ENCODE results near the gene AIF1L.
"Not testable (repeated sequence)": the region's sequence is repeated elsewhere in the genome, so short reads cannot be mapped to it uniquely, and the experiment has no call there.

The AIF1L gene

GRCh38 chr9:131119600-131119999 is 23.3 kb downstream of the AIF1L start:
- no peak for DNase-seq (ENCODE audit: low read depth in 2 of 2)

GRCh38 chr9:131120620-131121228 is 24.4 kb downstream of the AIF1L start:
- no peak for DNase-seq (ENCODE audit: low read depth in 2 of 2)

GRCh38 chr9:131121346-131121745 is 25.0 kb downstream of the AIF1L start:
- no peak for DNase-seq (ENCODE audit: low read depth in 2 of 2)

- no peak for DNase-seq (ENCODE audit: low read depth in 2 of 2)
These were observed 25.8 kb downstream of the AIF1L start for GRCh38 chr9:131122158-131122557.

GRCh38 chr9:131125038-131125287 is 28.6 kb downstream of the AIF1L start:
- DNase-seq (ENCODE audit: low read depth in 2 of 2): no peak

GRCh38 chr9:131125288-131126058 is 29.1 kb downstream of the AIF1L start, which contains the start of gene NUP214:
Gene NUP214 (plus strand): TSS chr9:131125586. CDS start chr9:131125705, 119 bp downstream.
- peak; percentile 99 for DNase-seq (ENCODE audit: low read depth in 2 of 2)

- DNase-seq (ENCODE audit: low read depth in 2 of 2): no peak
These were observed 29.7 kb downstream of the AIF1L start for GRCh38 chr9:131126059-131126426.

- no peak for DNase-seq (ENCODE audit: low read depth in 2 of 2)
These were observed 32.9 kb downstream of the AIF1L start for GRCh38 chr9:131129183-131129582.

- no peak for DNase-seq (ENCODE audit: low read depth in 2 of 2)
These were observed 42.3 kb downstream of the AIF1L start for GRCh38 chr9:131138676-131139075.

GRCh38 chr9:131140112-131140511 is 43.8 kb downstream of the AIF1L start:
- no peak for DNase-seq (ENCODE audit: low read depth in 2 of 2)

- no peak for DNase-seq (ENCODE audit: low read depth in 2 of 2)
These were observed 44.2 kb downstream of the AIF1L start for GRCh38 chr9:131140550-131140949.

- DNase-seq (ENCODE audit: low read depth in 2 of 2): no peak
These were observed 45.8 kb downstream of the AIF1L start for GRCh38 chr9:131142160-131142559.

GRCh38 chr9:131144201-131144600 is 47.9 kb downstream of the AIF1L start:
- DNase-seq (ENCODE audit: low read depth in 2 of 2): no peak

GRCh38 chr9:131145245-131145644 is 48.9 kb downstream of the AIF1L start:
- no peak for DNase-seq (ENCODE audit: low read depth in 2 of 2)

GRCh38 chr9:131146186-131146585 is 49.9 kb downstream of the AIF1L start:
- DNase-seq (ENCODE audit: low read depth in 2 of 2): no peak

- DNase-seq (ENCODE audit: low read depth in 2 of 2): no peak
These were observed 51.9 kb downstream of the AIF1L start for GRCh38 chr9:131148276-131148675.

GRCh38 chr9:131148966-131149687 is 52.8 kb downstream of the AIF1L start:
- DNase-seq (ENCODE audit: low read depth in 2 of 2): no peak

- no peak for DNase-seq (ENCODE audit: low read depth in 2 of 2)
These were observed 53.3 kb downstream of the AIF1L start for GRCh38 chr9:131149688-131150053.

GRCh38 chr9:131153595-131153994 is 57.3 kb downstream of the AIF1L start:
- DNase-seq (ENCODE audit: low read depth in 2 of 2): no peak

- not testable (repeated sequence) for DNase-seq (ENCODE audit: low read depth in 2 of 2)
These were observed 62.3 kb downstream of the AIF1L start for GRCh38 chr9:131158673-131159072.

GRCh38 chr9:131160416-131161112 is 64.2 kb downstream of the AIF1L start:
- DNase-seq (ENCODE audit: low read depth in 2 of 2): no peak

- no peak for DNase-seq (ENCODE audit: low read depth in 2 of 2)
These were observed 65.3 kb downstream of the AIF1L start for GRCh38 chr9:131161585-131161984.

GRCh38 chr9:131162886-131163285 is 66.6 kb downstream of the AIF1L start:
- DNase-seq (ENCODE audit: low read depth in 2 of 2): no peak

Measured in stimulated activated CD8-positive, alpha-beta memory T cell treated with anti-CD3 and anti-CD28 coated beads, Interleukin-15, amount 100 ng/mL, for 48 hours (primary cell).